Placental epithelial cell (primary cell): Measurements from ENCODE around the gene FYCO1. TPM values are rescaled to one million over a fixed set of nuclear protein-coding genes. Genes with fewer than 3 reads are reported as not detected.

Source experiments
- small RNA-seq: library from RNA; depleted of rRNA; stranded (forward); fragments of <200 nt; gene quantifications from one replicate; pipeline ENCODE3, GENCODE V24; 2012
- total RNA-seq: library from RNA; depleted of rRNA; stranded (reverse); fragments of >200 nt; gene quantifications from 2 replicates; pipeline ENCODE4 v1.2.3, GENCODE V29; 2012

The FYCO1 gene
- 2.4 and 4.3 TPM in 2 replicates for total RNA-seq

DNA sequence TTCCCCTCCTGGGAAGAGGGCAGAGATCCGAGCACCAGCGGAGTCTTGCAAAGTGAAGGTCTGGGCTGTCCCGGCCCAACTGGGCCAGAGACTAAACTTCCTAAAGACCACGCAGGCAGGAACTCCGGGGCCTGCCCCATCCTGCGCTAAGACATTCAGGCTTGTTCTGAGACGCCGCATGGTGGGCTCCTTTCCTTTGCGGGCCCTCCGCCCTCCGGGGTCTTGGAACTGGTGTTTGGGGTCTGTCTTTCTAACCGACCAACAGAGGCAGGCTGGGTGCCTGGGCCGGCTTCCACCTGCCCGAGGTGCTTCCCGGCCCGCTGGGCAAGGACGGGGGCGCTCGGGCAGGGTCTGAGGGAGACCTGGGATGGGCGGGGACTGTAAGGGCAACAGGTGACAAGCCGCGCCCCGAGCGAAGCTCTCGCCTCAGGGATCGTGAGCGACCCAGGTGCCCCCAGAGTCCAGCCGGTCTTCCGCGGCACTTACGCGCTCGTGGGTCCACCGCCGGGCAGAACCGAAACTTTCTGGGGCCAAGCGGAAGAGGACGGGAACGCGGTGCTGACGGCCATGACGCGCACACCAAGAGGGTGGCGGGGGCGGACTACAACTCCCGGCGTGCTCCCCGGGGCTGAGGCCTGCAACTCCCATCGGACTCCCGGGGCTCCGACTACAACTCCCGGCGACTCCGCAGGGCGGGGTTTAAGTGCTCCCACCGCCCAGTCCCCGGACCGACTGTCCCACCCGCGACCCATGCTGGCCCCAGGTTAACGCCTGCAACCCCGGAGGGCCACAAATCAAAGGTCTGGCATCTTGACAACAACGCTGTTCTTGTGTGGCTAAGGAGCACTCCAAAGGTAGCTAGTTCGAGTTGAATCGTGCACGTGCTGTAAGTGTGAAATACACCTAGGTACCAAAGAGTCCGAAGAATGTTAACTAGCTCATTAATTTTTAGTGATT is at the start of gene FYCO1:
FYCO1 (minus strand) TSS at position 589 of the 957 bp plus-strand sequence. CDS start 10,914 bp downstream, outside the sequence.

DNA sequence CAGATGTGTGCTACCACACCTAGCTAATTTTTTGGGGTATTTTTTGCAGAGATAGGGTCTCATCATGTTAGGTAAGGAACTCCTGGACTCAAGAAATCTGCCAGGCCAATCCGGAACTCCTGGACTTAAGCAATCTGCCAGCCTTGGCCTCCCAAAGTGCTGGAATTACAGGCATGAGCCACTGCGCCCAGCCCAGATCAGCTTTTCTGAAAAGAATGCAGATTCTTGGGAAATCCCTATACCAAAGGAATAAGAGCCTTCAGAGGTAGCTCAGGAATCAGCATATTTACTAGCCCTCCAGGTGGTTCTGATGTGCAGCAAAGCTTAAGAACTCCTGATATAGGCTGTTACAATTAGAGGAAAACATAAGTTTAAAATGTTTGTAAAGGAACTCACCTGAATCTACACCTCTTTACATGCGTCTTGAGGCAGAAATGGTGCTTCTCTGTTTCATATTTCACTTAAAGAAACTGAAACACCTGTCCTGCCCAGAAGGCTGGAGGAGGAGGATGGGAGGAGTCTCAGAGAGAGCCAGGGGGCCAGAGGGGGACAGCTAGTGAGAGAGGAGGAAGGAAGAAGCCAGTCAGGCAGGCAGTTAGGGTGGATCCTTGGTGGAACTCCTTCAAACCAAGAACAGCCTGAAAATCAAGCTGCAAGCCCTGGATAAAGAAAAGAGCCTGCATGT is 31.5 kb upstream of the FYCO1 start, which contains the start of gene XCR1:
XCR1 (minus strand) TSS at position 463 of the 685 bp plus-strand sequence. CDS start 5,536 bp downstream, outside the sequence.

GRCh38 chr3:45943207-45943846 is 52.3 kb downstream of the FYCO1 start, which contains the start of gene CXCR6:
TSS of gene CXCR6 (plus strand) at chr3:45943464. CDS start at chr3:45946482, 3,018 bp downstream.

DNA sequence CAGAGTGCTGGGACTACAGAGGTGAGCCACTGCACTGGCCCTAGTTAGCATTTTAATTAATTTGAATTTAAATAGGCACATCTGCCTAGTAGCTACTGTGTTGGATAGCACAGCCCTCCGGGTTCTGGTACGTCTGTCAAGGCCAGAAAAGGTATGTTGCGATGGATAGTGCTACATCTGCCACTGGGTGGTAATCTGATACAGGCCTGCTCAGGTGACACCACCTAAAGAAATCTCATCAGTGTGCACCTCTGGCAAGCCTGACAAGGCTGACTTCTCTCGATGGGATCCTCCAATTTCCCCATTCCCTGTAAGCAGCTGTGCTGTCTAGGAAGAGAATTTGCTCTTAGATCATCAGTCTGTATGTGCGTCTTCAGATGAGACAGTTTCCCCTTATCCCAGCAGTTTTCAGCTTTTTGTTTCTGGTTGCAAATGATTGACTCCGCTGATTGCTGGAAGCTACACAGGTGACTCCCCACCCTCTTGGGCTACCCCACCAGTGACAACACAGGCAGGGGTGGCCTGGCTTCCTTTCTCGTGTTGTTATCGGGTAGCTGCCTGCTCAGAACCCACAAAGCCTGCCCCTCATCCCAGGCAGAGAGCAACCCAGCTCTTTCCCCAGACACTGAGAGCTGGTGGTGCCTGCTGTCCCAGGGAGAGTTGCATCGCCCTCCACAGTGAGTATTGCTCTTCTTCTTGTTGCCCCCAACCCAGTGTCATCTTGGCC is 109.5 kb downstream of the FYCO1 start, which contains the start of gene CCR9:
CCR9 (plus strand) TSS at position 565 of the 727 bp plus-strand sequence. CDS start 8,391 bp downstream, outside the sequence.

Small RNAs within 50 kb of the gene (small RNA-seq; reads per million reads assigned to genes)
- gene RF00019: not detected

Other genes with a start within 250 kb of the FYCO1 start
- not detected in 2 replicates for gene SLC6A20, start 199.3 kb downstream of the FYCO1 start, total RNA-seq
- gene LZTFL1, start 153.7 kb downstream of the FYCO1 start, total RNA-seq: 20.4 and 22.8 TPM in 2 replicates
- gene CCR9, start 109.3 kb downstream of the FYCO1 start, total RNA-seq: not detected in 2 replicates
- gene CXCR6, start 52.4 kb downstream of the FYCO1 start, total RNA-seq: not detected in 2 replicates
- gene XCR1, start 31.7 kb upstream of the FYCO1 start, total RNA-seq: under 0.01 TPM in 1 of 2 replicates, not detected in the other
- gene CCR1, start 212.5 kb upstream of the FYCO1 start, total RNA-seq: not detected in 2 replicates
- 0.33 TPM in 1 of 2 replicates, not detected in the other for gene CCR3, start 246.6 kb upstream of the FYCO1 start, total RNA-seq